ENCODE results near the gene SUGCT.

Gene SUGCT

DNA sequence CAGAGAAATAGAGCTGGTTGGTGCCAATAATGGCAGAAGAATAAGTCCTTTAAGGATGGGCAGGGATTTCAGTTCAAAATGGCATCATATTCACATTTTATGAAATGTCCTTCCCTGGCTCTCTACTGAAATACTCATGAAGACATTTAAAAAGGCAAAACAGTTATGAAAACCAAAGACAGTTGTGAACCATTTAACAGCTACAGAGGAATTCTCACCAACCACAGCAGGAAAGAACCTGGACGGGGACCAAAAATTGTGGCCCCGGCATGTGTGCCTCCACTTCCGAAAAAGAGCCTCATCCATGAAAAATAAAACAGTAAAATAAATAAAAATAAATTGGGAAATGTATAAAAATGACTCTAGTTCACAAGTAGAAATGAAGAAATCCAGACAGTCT lies 539.5 kb downstream of the SUGCT start:
- TF ChIP-seq, protein P1, sequence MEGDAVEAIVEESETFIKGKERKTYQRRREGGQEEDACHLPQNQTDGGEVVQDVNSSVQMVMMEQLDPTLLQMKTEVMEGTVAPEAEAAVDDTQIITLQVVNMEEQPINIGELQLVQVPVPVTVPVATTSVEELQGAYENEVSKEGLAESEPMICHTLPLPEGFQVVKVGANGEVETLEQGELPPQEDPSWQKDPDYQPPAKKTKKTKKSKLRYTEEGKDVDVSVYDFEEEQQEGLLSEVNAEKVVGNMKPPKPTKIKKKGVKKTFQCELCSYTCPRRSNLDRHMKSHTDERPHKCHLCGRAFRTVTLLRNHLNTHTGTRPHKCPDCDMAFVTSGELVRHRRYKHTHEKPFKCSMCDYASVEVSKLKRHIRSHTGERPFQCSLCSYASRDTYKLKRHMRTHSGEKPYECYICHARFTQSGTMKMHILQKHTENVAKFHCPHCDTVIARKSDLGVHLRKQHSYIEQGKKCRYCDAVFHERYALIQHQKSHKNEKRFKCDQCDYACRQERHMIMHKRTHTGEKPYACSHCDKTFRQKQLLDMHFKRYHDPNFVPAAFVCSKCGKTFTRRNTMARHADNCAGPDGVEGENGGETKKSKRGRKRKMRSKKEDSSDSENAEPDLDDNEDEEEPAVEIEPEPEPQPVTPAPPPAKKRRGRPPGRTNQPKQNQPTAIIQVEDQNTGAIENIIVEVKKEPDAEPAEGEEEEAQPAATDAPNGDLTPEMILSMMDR (conservative IDR thresholded peaks at IDR 0.05; ENCODE audit: low read depth, low read length) = no peak
- DNase-seq (ENCODE audit: low read depth) = no peak
- no peak overlapping the region for H3K4me3 ChIP-seq (ENCODE audit: low read length)

DNA sequence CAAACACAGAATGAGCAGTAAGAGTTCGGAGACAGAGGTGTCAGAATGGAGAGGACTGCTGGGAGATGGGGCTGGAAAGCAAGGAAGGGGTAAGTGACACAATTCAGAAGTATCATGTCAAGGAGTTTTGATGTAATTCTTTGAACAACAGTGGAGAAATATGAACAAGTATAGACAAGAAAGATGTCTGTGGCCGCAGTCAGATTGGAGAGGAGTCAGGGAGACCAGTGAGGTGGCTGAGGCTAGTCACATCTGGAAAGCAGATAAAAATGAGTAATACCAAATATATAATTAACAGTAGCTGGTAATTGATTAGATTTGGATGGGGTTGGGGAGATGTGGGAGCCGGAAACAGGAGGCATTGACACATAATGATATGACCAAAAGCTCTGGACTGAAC lies 540.9 kb downstream of the SUGCT start:
- TF ChIP-seq, protein P1 (conservative IDR thresholded peaks at IDR 0.05; ENCODE audit: low read depth, low read length) = no peak
- no peak for DNase-seq (ENCODE audit: low read depth)
- H3K4me3 ChIP-seq (ENCODE audit: low read length) = no peak overlapping the region

DNA sequence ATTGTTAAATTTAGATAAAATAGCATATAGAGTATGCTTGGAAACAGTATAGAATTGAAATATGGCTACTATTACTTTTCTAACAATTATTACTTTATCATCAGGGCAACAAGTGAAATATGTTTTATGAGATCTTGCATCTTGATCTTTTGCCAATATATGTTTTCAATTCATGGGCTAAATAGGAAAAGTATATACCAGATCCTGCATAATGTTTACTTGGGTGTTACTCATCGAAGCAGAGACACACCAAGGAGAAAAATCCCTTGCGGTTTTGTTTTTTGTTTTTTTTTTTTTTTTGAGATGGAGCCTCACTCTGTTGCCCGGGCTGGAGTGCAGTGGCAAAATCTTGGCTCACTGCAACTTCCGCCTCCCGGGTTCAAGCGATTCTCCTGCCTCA lies 541.4 kb downstream of the SUGCT start:
- no peak overlapping the region for H3K4me3 ChIP-seq (ENCODE audit: low read length)
- TF ChIP-seq, protein P1 (conservative IDR thresholded peaks at IDR 0.05; ENCODE audit: low read depth, low read length) = no peak
- no peak for DNase-seq (ENCODE audit: low read depth)

DNA sequence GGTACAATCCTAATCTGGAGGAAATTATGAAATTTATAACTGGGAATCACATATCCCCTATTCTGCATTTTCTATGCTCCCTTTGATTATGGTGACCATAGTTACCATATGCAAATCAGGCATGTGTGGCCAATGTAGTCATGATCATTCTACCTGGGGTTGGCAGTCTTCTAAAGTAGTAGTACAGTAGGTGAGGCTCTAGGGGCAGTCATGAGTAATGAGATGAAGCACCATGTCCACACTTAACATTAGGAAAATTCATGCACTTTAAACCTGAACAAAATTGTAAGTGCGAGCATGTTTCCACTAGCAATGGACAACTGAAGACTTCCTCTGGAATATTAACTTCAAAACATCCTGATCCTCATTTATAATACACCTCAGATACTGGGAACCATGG lies 545.9 kb downstream of the SUGCT start:
- no peak overlapping the region for H3K4me3 ChIP-seq (ENCODE audit: low read length)
- no peak for DNase-seq (ENCODE audit: low read depth)
- TF ChIP-seq, protein P1 (conservative IDR thresholded peaks at IDR 0.05; ENCODE audit: low read depth, low read length) = peak; percentile 63

DNA sequence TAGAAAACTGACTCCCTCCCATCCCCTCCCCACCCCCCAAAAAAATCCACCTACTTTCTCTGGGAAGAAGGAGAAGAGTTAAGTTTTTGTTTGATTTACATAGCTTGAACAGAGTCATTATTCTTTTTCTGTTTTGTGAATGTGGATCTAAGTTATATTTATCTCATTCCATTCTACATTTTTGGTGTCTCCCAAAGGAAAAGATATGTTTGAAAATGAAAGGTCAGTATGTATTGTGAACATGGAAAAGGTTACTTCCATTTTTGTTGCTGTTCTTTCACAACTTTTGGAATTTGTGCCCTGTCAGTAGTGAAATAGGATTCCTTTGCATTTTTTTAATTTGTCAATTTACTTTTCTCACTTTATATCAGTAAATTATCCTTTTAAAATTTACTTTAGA lies 547.9 kb downstream of the SUGCT start:
- TF ChIP-seq, protein P1 (conservative IDR thresholded peaks at IDR 0.05; ENCODE audit: low read depth, low read length) = no peak
- H3K4me3 ChIP-seq (ENCODE audit: low read length) = no peak overlapping the region
- DNase-seq (ENCODE audit: low read depth) = no peak

DNA sequence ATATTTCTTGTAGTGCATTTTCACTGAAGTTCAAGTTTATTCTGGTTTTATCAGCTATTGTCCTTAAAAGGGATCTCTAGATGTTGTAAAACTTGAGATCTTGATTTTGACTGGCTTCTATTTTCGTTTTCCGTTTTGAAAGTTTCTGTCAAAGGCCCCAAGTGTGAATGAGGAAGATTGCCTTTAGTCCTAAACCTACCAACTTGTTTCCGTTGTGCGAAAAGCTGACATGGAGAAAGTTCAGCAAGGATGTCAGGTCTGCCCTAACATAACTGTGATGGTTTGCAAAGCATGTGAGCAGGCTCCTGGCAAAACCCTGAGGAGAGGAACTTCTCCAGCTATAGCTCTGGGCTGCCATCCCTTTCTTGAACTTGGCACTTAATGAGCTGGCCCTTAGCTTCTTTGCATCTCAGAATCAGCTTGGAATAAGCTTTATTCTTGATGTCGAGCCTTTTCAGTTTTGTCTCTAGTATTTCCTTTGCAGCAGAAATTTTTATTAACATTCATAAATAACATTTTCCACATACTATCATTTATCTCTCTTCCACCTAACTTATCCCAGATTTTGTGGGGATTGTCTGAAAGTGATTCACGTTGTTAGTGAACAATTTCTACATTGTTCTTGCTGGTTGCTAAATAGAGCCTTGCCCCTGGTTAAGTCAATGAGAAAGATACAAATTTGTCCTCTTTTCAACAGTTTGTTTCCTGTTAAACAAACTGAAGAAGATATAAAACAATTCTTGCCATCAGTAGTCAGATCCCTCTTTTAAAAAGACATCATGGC lies 559.4 kb downstream of the SUGCT start:
- no peak overlapping the region for H3K4me3 ChIP-seq (ENCODE audit: low read length)
- TF ChIP-seq, protein P1 (conservative IDR thresholded peaks at IDR 0.05; ENCODE audit: low read depth, low read length) = no peak

DNA sequence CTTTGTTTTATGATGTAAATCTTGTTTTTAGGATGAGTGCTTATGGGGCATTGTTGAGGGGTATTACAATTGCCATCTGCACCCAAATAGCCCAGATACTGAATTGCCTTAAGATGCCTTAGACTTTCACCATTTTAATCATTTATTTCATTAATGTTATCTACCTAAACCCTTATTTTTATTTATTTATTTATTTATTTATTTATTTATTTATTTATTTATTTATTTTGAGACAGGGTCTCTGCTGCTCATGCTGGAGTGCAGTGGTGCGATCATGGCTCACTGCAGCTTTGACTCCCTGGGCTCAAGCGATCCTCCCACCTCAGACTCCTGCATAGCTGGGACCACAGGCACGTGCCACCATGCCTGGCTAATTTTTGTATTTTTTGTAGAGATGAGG lies 560.2 kb downstream of the SUGCT start:
- TF ChIP-seq, protein P1 (conservative IDR thresholded peaks at IDR 0.05; ENCODE audit: low read depth, low read length) = no peak
- no peak overlapping the region for H3K4me3 ChIP-seq (ENCODE audit: low read length)
- no peak for DNase-seq (ENCODE audit: low read depth)

More for the DNA sequence above, 559.4 kb downstream of the SUGCT start:
- DNase-seq (ENCODE audit: low read depth) = no peak

Data from retinal pigment epithelial cell (primary cell).